ENCODE results near the gene TSPAN7.
A peak's percentile ranks its signal among the peaks of the same experiment; 100 is the strongest.

TSPAN7 gene

DNA sequence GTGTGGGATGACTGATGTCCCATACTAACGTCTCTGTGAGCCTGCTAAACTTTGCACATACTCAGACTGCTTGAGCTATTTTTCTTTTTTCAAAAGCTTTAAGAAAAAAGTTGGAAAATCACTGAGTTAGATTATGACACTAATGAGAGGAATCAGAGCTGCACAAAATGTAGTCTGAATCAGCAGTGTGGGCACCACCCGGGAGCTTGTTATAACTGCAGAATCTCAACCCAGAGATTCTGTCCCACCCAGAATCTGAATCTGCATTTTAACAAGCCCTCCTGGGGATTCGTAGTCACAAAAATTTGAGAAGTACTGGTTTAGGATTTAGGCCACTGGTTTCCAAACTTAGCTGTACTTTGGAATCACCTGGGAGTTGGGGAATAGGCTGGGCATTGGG is 137.8 kb downstream of the TSPAN7 start:
- no peak for DNase-seq

DNA sequence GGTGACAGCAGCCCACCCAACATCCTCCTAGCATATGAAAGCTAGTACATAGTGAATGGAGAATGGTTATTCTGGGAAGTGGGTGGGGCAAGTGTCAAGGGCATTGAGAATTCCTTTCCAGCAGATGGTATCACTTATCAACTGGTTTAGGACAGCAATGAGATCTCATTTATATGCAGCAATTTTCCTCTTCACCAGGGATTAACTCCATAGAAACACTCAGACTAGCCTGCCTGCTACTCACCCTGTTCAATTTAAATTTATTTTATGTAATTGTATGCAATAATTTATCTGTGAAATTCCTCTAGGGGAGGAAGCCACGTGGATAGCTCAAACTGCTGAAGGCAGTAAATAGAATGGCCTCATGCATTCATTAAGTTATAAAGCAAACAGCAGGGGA is 138.4 kb downstream of the TSPAN7 start:
- DNase-seq, result no peak

- no peak for DNase-seq
These were observed 139.7 kb downstream of the TSPAN7 start for GRCh38 chrX:38701073-38701472.

- peak; percentile 70 for DNase-seq
These were observed 143.0 kb downstream of the TSPAN7 start for GRCh38 chrX:38704146-38704882.

DNA sequence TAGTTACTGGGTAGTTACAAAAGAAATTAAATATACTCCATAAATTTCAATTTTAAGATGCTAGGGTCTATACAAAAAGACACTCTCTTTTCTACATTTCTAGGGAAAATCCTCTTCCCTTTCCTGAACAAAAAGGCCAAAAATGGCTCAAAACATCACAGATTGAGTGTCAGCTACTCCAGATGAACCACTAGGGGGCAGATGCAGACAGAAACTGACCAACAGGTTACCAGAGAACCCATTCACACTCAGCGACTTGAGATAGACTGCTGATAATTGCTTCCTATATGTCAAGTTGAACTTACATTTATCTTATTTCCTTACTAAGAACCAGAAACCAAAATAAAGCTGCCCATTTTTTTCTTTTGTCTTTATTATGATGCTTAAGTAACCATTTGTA is 156.5 kb downstream of the TSPAN7 start:
- peak; percentile 44 for DNase-seq

- peak; percentile 83 for DNase-seq
These were observed 157.0 kb downstream of the TSPAN7 start for GRCh38 chrX:38718311-38718710.

- no peak for DNase-seq
These were observed 165.3 kb downstream of the TSPAN7 start for GRCh38 chrX:38726612-38727011.

- DNase-seq, result no peak
These were observed 166.3 kb downstream of the TSPAN7 start for GRCh38 chrX:38727668-38728067.

DNA sequence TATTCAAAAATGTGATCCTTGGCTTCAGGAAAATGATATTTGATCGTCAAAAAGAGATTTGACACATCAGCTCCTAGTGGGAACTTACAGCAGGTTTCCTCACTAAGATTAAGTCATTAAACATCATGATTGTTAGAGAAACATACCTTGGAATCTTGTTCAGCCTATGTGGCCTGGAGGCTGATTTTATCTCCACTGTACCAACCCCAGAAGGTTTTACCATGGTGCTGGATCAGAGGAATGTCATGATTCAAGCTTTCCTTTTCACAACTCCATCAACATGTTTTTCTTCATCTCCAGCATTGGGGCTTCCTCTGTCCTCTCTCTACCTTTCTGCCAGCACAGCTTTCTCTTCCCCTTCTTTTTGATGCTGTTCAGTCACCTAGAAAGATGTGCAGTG is 171.5 kb downstream of the TSPAN7 start:
- no peak for DNase-seq
